Stimulated activated CD4-positive, alpha-beta T cell treated with anti-CD3 and anti-CD28 coated beads, TNF-alpha, amount 100 ng/mL, for 24 hours (primary cell): Measurements from ENCODE around the gene ASAP3.
"Not testable (repeated sequence)": the region's sequence is repeated elsewhere in the genome, so short reads cannot be mapped to it uniquely, and the experiment has no call there.

Experiments
- DNase-seq, 3 experiments: peaks; one replicate each; pipeline ENCODE4 v3.0.0-alpha.2; 2020; ENCODE audit warnings: low read depth in 3 of 3

ASAP3 gene

GRCh38 chr1:23396380-23396779 lies 87.6 kb downstream of the ASAP3 start:
- DNase-seq = no peak

GRCh38 chr1:23395849-23396248 lies 88.1 kb downstream of the ASAP3 start:
- DNase-seq = no peak

- no peak for DNase-seq
These were observed 88.7 kb downstream of the ASAP3 start for GRCh38 chr1:23395154-23395724.

- DNase-seq = no peak
These were observed 89.3 kb downstream of the ASAP3 start for GRCh38 chr1:23394684-23395083.

- no peak for DNase-seq
These were observed 89.8 kb downstream of the ASAP3 start for GRCh38 chr1:23394181-23394580.

- no peak for DNase-seq
These were observed 90.3 kb downstream of the ASAP3 start for GRCh38 chr1:23393706-23394105.

GRCh38 chr1:23392125-23392855 lies 91.7 kb downstream of the ASAP3 start:
- DNase-seq = no peak

GRCh38 chr1:23389837-23390321 lies 94.1 kb downstream of the ASAP3 start:
- no peak for DNase-seq

GRCh38 chr1:23387494-23387893 lies 96.5 kb downstream of the ASAP3 start:
- no peak for DNase-seq

- DNase-seq = no peak
These were observed 98.8 kb downstream of the ASAP3 start for GRCh38 chr1:23385119-23385621.

- no peak for DNase-seq
These were observed 99.5 kb downstream of the ASAP3 start for GRCh38 chr1:23384312-23385058.

GRCh38 chr1:23383577-23384311 lies 100.2 kb downstream of the ASAP3 start:
- DNase-seq = no peak

- no peak for DNase-seq
These were observed 102.6 kb downstream of the ASAP3 start for GRCh38 chr1:23381233-23381885.

- no peak for DNase-seq
These were observed 103.3 kb downstream of the ASAP3 start for GRCh38 chr1:23380719-23381118.

GRCh38 chr1:23380236-23380635 lies 103.7 kb downstream of the ASAP3 start:
- DNase-seq = not testable (repeated sequence)
